ENCODE results near the gene MRPL34. TPM values are rescaled to one million over a fixed set of nuclear protein-coding genes. Genes with fewer than 3 reads are reported as not detected.

The MRPL34 gene
- total RNA-seq, 1 donor from 2014 or later: 64.8 TPM

DNA sequence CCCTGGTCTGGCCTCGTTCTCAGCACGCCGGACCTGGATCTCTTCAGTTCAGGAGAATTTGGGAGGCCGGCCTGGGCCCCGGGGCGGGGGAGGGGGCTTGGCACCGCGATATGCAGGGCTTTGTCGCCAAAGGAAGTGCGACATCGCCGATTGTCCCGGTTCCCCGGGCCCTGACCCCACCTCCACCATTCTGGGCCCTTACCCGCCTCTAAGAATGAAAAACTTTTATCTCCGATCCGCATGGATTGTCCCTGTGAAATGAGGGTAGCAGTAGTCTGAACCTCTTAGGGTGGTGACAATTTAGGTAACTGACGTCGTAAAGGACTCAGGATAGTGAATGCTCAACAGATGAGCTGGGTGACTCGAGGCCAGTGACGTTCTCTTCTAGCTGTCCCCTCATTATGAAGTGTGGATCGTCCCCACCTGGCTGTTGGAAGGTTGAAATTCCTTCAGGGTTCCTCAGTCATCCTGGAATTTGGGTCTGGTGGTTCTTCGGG, 4.3 kb downstream of the MRPL34 start:
- H3K4me1 ChIP-seq (ENCODE audit: insufficient read depth, low read length): peaks cover 28% of the 10 kb centered on the region
- FAIRE-seq (no peak), DNase-seq (ENCODE audit: low read depth) (no peak)
- Mint-ChIP-seq H3K4me1 (ENCODE audit: low read depth, unreplicated experiment) (peaks cover 22% of the 10 kb centered on the region), H3K27ac (ENCODE audit: unreplicated experiment) (peak overlapping the region; percentile 85), H3K36me3 (ENCODE audit: low read depth, unreplicated experiment) (peaks cover 3% of the 10 kb centered on the region), H3K9me3 (ENCODE audit: unreplicated experiment) (no peaks in the 10 kb centered on the region), H3K4me3 (ENCODE audit: unreplicated experiment) (peak overlapping the region; percentile 91), H3K27me3 (ENCODE audit: low read depth, unreplicated experiment) (no peaks in the 10 kb centered on the region)
- H3K27me3 ChIP-seq (ENCODE audit: insufficient read depth, low read length): no peaks in the 10 kb centered on the region
- peak overlapping the region; percentile 95 for H3K9ac ChIP-seq (ENCODE audit: low read length)
- no peaks in the 10 kb centered on the region for H3K9me3 ChIP-seq (ENCODE audit: insufficient read depth, low read depth, low read length)
- H2AFZ ChIP-seq (ENCODE audit: low read depth, low read length): no peak overlapping the region
- peaks cover 43% of the 10 kb centered on the region for H4K20me1 ChIP-seq (ENCODE audit: insufficient read depth, low read length)
- H3K36me3 ChIP-seq (ENCODE audit: insufficient read depth, low read length): no peaks in the 10 kb centered on the region
- TF ChIP-seq CTCF (IDR thresholded peaks at IDR 0.05; ENCODE audit: insufficient read depth, low read depth, low read length) (no peak), EZH2 (IDR thresholded peaks at IDR 0.05; ENCODE audit: insufficient read depth, low read length) (no peak)
- peak overlapping the region; percentile 91 for H3K4me2 ChIP-seq (ENCODE audit: low read length)
- peaks cover 58% of the 10 kb centered on the region for H3K79me2 ChIP-seq (ENCODE audit: insufficient read depth, low read length)
- H3K4me3 ChIP-seq (ENCODE audit: insufficient read depth, low read depth, low read length): peak overlapping the region; percentile 76
- peak overlapping the region; percentile 77 for H3K27ac ChIP-seq (ENCODE audit: low read depth, low read length)

DNA sequence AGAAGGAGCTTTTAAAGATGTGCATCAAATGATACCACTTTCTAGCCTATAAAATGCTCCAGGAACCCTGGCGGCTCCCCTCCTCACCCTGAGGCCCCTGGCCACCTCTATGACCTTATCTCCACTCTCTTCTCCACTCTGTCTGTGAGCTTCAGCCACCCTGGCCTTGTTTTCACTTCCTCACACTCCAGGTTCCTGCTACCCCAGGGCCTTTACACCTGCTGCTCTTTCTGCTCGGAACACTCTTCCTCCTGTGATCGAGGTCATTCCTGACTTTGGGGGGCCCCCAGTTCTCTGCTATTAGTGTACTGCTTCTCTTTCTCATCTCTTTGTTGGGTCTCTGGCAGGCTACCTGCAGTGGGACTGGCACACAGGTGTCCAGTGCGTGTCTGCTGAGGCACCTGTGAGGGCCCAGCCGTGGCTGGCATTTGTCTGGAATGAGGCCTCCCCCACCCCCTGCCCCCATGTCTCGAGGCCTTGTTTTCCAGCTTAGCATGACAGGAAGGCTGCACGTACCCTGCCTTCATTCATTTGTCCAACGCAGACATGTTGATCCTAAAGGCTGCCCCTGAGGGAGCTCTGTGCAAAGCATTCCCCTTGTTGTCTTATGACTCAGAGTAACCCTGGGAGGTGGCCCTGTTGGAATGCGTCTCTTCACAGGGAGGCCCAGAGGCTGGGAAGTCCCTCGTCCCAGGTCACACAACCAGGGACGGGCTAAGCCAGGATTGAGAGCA, 6.0 kb downstream of the MRPL34 start:
- no peaks in the 10 kb centered on the region for H3K9me3 ChIP-seq (ENCODE audit: insufficient read depth, low read depth, low read length)
- H3K36me3 ChIP-seq (ENCODE audit: insufficient read depth, low read length): peaks cover 3% of the 10 kb centered on the region
- TF ChIP-seq EZH2 (IDR thresholded peaks at IDR 0.05; ENCODE audit: insufficient read depth, low read length): no peak
- no peak for TF ChIP-seq CTCF (IDR thresholded peaks at IDR 0.05; ENCODE audit: insufficient read depth, low read depth, low read length)
- H3K9ac ChIP-seq (ENCODE audit: low read length): peak overlapping the region; percentile 77
- peaks cover 10% of the 10 kb centered on the region for H3K36me3 Mint-ChIP-seq (ENCODE audit: low read depth, unreplicated experiment)
- DNase-seq (ENCODE audit: low read depth) (peak; percentile 55), FAIRE-seq (peak; percentile 39)
- H3K27me3 ChIP-seq (ENCODE audit: insufficient read depth, low read length): no peaks in the 10 kb centered on the region
- peak overlapping the region; percentile 85 for H3K27ac ChIP-seq (ENCODE audit: low read depth, low read length)
- H3K79me2 ChIP-seq (ENCODE audit: insufficient read depth, low read length): peaks cover 52% of the 10 kb centered on the region
- H3K4me3 Mint-ChIP-seq (ENCODE audit: unreplicated experiment): peak overlapping the region; percentile 75
- H2AFZ ChIP-seq (ENCODE audit: low read depth, low read length): no peak overlapping the region
- no peaks in the 10 kb centered on the region for H3K9me3 Mint-ChIP-seq (ENCODE audit: unreplicated experiment)
- H3K4me3 ChIP-seq (ENCODE audit: insufficient read depth, low read depth, low read length): peak overlapping the region; percentile 22
- H3K27ac Mint-ChIP-seq (ENCODE audit: unreplicated experiment): peak overlapping the region; percentile 83
- no peaks in the 10 kb centered on the region for H3K27me3 Mint-ChIP-seq (ENCODE audit: low read depth, unreplicated experiment)
- peaks cover 24% of the 10 kb centered on the region for H3K4me1 ChIP-seq (ENCODE audit: insufficient read depth, low read length)
- H3K4me1 Mint-ChIP-seq (ENCODE audit: low read depth, unreplicated experiment): peaks cover 22% of the 10 kb centered on the region
- H4K20me1 ChIP-seq (ENCODE audit: insufficient read depth, low read length): peaks cover 47% of the 10 kb centered on the region
- H3K4me2 ChIP-seq (ENCODE audit: low read length): peak overlapping the region; percentile 78
